HG03469 (cell line): ENCODE data around the gene MMP1.
"Not testable (repeated sequence)": the region's sequence is repeated elsewhere in the genome, so short reads cannot be mapped to it uniquely, and the experiment has no call there.

Experiments
- ATAC-seq: cut with Tn5 transposase; IDR thresholded peaks from one replicate; pipeline ENCODE4 v1.9.1; 2021; ENCODE audit warnings: mild to moderate bottlenecking, moderate library complexity, moderate number of reproducible peaks; ENCODE audit not compliant: unreplicated experiment

The MMP1 gene

GRCh38 chr11:102762361-102762767, 35.6 kb downstream of the MMP1 start:
- no peak for ATAC-seq

GRCh38 chr11:102761646-102762238, 36.2 kb downstream of the MMP1 start:
- ATAC-seq: no peak

GRCh38 chr11:102760344-102761035, 37.5 kb downstream of the MMP1 start:
- ATAC-seq: no peak

GRCh38 chr11:102757823-102758549, 40.0 kb downstream of the MMP1 start:
- ATAC-seq: no peak

- ATAC-seq: no peak
Measured at GRCh38 chr11:102753267-102753666, 44.7 kb downstream of the MMP1 start.

- ATAC-seq: no peak
Measured at GRCh38 chr11:102751673-102752072, 46.3 kb downstream of the MMP1 start.

GRCh38 chr11:102749101-102749722, 48.7 kb downstream of the MMP1 start:
- ATAC-seq: no peak

GRCh38 chr11:102746746-102747578, 51.0 kb downstream of the MMP1 start:
- ATAC-seq: not testable (repeated sequence)
